ENCODE results near the gene GPR61. TPM values are rescaled to one million over a fixed set of nuclear protein-coding genes. Genes with fewer than 3 reads are reported as not detected.

GPR61 gene, protein sequence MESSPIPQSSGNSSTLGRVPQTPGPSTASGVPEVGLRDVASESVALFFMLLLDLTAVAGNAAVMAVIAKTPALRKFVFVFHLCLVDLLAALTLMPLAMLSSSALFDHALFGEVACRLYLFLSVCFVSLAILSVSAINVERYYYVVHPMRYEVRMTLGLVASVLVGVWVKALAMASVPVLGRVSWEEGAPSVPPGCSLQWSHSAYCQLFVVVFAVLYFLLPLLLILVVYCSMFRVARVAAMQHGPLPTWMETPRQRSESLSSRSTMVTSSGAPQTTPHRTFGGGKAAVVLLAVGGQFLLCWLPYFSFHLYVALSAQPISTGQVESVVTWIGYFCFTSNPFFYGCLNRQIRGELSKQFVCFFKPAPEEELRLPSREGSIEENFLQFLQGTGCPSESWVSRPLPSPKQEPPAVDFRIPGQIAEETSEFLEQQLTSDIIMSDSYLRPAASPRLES
- 0.13 and 0.37 TPM in 2 replicates for total RNA-seq

DNA sequence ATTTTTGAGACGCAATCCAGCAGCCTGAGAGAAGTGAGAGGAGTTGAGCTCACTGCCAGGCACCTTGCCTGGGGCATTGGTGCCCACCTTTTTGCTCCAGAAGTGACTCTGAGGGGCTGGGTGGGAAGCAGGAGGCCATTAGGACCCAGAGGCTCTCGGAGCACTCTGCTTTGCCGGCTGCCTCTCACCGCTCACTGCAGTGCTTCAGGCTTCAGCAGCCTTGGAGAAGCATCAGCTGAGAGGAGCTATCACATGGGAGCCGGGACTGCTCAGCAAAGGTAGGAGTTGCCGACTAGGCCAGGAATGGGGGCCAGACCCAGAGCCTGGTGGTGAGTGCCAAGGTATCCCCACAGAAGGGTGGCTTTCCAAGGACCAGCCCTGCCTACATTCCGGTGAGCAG is at the start of gene GPR61:
TSS of gene GPR61 (plus strand) at position 197 of the 400 bp plus-strand sequence. CDS start 3,151 bp downstream, outside the sequence.

DNA sequence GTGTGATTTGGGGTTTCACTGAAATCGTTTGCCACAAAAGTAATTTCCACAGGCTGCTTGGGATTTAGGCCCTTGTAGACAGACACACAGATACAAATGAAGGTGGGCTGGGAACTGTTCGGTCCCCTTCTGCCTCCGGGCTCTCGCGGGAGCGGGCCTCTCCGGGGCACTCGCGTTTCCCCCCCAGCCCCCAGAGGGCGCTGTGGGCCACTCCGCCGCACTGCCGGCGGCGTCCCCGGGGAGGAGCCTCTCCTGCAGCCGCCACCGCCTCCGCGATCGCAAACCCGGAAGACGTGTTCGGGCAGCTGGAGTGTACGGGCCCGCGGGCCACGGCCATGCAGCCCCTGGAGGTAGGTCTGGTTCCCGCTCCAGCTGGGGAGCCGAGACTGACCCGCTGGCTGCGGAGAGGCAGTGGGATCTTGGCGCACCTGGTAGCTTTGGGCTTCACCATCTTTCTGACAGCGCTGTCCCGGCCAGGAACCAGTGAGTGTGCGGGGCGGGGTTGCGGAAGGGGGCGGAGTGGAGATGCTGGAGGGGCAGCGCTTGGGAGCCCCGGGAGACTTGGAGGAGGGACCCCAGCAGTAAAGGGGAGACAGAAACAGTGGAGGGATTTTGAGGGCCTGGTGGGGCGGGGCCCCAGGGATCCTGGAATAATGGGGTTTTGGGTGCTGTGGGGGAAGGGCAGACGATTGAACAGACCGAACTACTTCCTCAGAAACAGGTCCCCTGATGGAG is 45.7 kb upstream of the GPR61 start, which contains the start of gene CYB561D1:
TSS of gene CYB561D1 (plus strand) at position 290 of the 735 bp plus-strand sequence. CDS start at position 336, 46 bp downstream.

DNA sequence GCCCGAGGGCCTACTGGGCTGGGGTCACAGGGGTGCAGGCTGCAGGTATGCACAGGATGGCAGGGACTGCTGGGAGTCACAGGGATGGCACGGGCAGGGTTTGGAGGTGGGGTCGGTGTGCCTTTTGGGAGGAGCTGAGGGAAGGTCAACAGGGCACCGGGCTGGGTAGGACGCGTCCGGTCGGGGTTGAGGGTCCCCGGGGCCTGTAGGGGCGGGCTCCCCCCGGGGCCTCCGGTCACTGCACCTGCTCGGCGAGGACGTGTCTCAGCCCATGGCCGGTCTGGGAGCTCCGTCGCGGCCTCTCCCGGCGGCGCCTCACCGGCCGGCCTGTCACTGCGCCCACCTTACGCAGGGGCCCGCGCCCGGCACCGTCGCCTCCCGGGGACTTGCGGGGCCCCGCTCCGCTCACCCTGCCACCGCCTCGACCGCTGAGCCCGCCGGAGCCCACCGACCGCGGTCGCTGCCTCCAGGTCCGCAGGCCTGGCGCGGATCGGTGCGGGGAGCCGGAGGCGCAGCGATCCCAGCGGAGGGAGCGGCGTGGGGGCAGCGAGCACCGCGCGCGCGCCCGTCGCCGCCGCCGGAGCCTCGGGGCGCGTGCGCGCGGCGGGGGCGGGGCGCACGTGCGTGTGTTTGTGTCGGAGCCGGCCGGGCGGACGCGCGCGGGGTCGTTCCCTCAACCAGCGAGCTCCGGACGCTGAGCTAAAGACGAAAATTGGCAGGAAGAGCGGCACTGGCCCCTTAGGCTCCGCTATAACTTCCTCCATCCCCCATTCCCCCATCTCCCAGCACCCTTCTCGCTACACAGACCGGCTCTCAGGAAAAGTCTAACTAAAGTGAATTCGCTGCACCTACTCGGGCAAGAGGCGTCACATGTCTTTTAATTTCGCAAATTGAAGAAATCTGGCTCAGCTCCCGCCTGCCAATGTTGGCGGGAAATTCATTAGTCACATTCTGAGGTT is 30.2 kb upstream of the GPR61 start, which contains the start of gene AMIGO1:
TSS of gene AMIGO1 (minus strand) at position 552 of the 959 bp plus-strand sequence. CDS start 815 bp downstream, outside the sequence.

DNA sequence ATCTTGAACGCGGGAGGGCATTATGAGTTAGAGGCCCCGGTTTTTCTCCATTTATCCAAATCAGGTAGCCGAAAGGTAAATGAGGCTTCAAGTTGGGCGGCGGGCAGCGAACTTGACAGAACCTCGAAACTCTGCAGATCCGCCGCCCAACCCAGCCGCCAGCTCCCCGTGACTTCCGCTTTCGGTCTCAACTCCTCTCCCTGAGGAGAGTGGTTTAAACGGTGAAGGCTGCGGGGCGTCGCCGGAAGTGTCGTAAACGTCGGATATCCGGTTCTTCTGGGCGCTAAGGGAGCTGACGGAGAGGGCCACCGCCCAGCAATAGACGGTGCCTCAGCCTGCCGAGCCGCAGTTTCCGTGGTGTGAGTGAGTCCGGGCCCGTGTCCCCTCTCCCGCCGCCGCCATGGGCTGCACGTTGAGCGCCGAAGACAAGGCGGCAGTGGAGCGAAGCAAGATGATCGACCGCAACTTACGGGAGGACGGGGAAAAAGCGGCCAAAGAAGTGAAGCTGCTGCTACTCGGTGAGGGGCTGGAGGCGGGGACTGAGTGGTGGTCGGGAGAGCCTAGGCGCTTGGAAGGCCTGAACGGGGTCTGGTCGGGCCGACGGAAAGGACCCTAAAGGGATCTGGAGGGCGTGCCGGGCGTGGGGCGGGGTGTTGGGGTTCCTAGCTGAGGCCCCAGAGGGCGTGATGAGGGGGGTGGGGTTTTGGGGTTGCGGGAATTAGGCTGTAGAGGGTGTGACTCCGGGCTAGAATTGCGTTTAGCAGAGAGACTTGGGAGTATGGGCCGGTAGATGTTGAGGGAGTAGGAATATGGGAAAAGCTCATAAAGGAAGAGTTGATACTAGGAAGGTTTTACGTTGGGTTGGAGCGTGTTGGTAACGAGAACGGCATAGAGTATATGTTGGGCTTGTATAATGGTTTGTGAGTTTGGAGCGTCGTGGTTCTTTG is 8.9 kb downstream of the GPR61 start, which contains the start of gene GNAI3:
TSS of gene GNAI3 (plus strand) at position 295 of the 947 bp plus-strand sequence. CDS start at position 401, 106 bp downstream.

Other genes with a start within 250 kb of the GPR61 start
- not detected in 2 replicates for gene MYBPHL, start 232.9 kb upstream of the GPR61 start, total RNA-seq
- 15.2 and 21.3 TPM in 2 replicates for gene SORT1, start 142.0 kb upstream of the GPR61 start, total RNA-seq
- 46.1 and 47.2 TPM in 2 replicates for gene PSMA5, start 113.4 kb upstream of the GPR61 start, total RNA-seq
- gene SYPL2, start 73.3 kb upstream of the GPR61 start, total RNA-seq: 0.13 and 0.62 TPM in 2 replicates
- gene ATXN7L2, start 56.0 kb upstream of the GPR61 start, total RNA-seq: 1.3 and 1.8 TPM in 2 replicates
- gene CYB561D1, start 45.8 kb upstream of the GPR61 start, total RNA-seq: 4.8 and 5.7 TPM in 2 replicates
- gene AMIGO1, start 30.1 kb upstream of the GPR61 start, total RNA-seq: 0.81 and 2.2 TPM in 2 replicates
- gene GNAI3, start 8.7 kb downstream of the GPR61 start, total RNA-seq: 15.1 and 17.3 TPM in 2 replicates
- gene GNAT2, start 79.7 kb downstream of the GPR61 start, total RNA-seq: 0.19 and 0.40 TPM in 2 replicates
- gene AMPD2, start 80.0 kb downstream of the GPR61 start, total RNA-seq: 73.3 and 85.6 TPM in 2 replicates
- gene GSTM4, start 116.2 kb downstream of the GPR61 start, total RNA-seq: 12.8 and 18.8 TPM in 2 replicates
- 10.7 and 20.9 TPM in 2 replicates for gene GSTM2, start 128.2 kb downstream of the GPR61 start, total RNA-seq
- gene GSTM1, start 147.9 kb downstream of the GPR61 start, total RNA-seq: 11.4 TPM in 1 of 2 replicates, not detected in the other
- 0.92 and 2.0 TPM in 2 replicates for gene GSTM5, start 172.4 kb downstream of the GPR61 start, total RNA-seq
- 21.3 and 57.2 TPM in 2 replicates for gene GSTM3, start 201.2 kb downstream of the GPR61 start, total RNA-seq
- not detected in 2 replicates for gene EPS8L3, start 224.1 kb downstream of the GPR61 start, total RNA-seq

All from aortic smooth muscle cell (primary cell).